ENCODE data around the gene BUD31. TPM values are rescaled to one million over a fixed set of nuclear protein-coding genes. Genes with fewer than 3 reads are reported as not detected.

The BUD31 gene
- total and polyA plus RNA-seq, 2 of the 13 experiments (the other 11 are each of a cell fraction or from before 2014, with no cell fraction given): 35.1 to 79.1 TPM

GRCh38 chr7:99381664-99382075, 27.1 kb upstream of the BUD31 start (continued):
- TF ChIP-seq ZBTB10 (CRISPR knock-in tag; IDR thresholded peaks at IDR 0.05; ENCODE audit: borderline replicate concordance): peak; percentile 38; the same call in 1 of the 2 replicates
- TF ChIP-seq FIP1L1 (IDR thresholded peaks at IDR 0.05; ENCODE audit: borderline replicate concordance, insufficient read depth, low read depth, low read length): no peak
- TF ChIP-seq SMARCC2 (IDR thresholded peaks at IDR 0.05): no peak
- TF ChIP-seq NR2F2 (IDR thresholded peaks at IDR 0.05; ENCODE audit: borderline replicate concordance, low read depth): 0 out of 2 replicates have a peak, but pooled peaks have one; percentile 25
- TF ChIP-seq AKAP8 (CRISPR knock-in tag; IDR thresholded peaks at IDR 0.05): no peak
- peak; percentile 48; the same call in 1 of the 2 replicates for TF ChIP-seq HDAC2 (CRISPR knock-in tag; IDR thresholded peaks at IDR 0.05)
- TF ChIP-seq CC2D1A (CRISPR knock-in tag; IDR thresholded peaks at IDR 0.05): no peak
- peak in 1 of 2 experiments; percentile 33; a peak in 1 of 4 replicates for TF ChIP-seq POLR2A (IDR thresholded peaks at IDR 0.05; ENCODE audit: insufficient read depth in 1 of 2, low read depth in 2 of 2, low read length in 2 of 2)
- TF ChIP-seq ZNF788 (CRISPR knock-in tag; IDR thresholded peaks at IDR 0.05; ENCODE audit: borderline replicate concordance): peak; percentile 42; the same call in 1 of the 2 replicates
- peak; percentile 46; the same call in 1 of the 2 replicates for TF ChIP-seq RXRB (CRISPR knock-in tag; IDR thresholded peaks at IDR 0.05; ENCODE audit: borderline replicate concordance)
- no peak for TF ChIP-seq CEBPB (IDR thresholded peaks at IDR 0.05; ENCODE audit: borderline replicate concordance, low read depth, low read length)
- TF ChIP-seq TEAD3 (CRISPR knock-in tag; optimal IDR thresholded peaks at IDR 0.05; ENCODE audit: borderline replicate concordance): no peak
- TF ChIP-seq HOXA3 (CRISPR knock-in tag; IDR thresholded peaks at IDR 0.05): peak; percentile 65
- TF ChIP-seq BCL6 (CRISPR knock-in tag; IDR thresholded peaks at IDR 0.05): peak; percentile 30; the same call in 1 of the 2 replicates
- peak; percentile 60 for TF ChIP-seq AGO2 (optimal IDR thresholded peaks at IDR 0.05; ENCODE audit: low read depth, low read length)
- no peak for TF ChIP-seq PRDM10 (CRISPR knock-in tag; IDR thresholded peaks at IDR 0.05; ENCODE audit: low read depth)
- TF ChIP-seq SOX6 (IDR thresholded peaks at IDR 0.05): no peak
- 0 out of 2 replicates have a peak, but pooled peaks have one; percentile 12 for TF ChIP-seq SOX6 (CRISPR knock-in tag; IDR thresholded peaks at IDR 0.05)
- peak; percentile 82; the same call in 1 of the 2 replicates for TF ChIP-seq RXRA (CRISPR knock-in tag; IDR thresholded peaks at IDR 0.05)
- peak; percentile 77 for TF ChIP-seq PHF21A (CRISPR knock-in tag; IDR thresholded peaks at IDR 0.05)
- peak; percentile 97 for TF ChIP-seq ZSCAN22 (CRISPR knock-in tag; IDR thresholded peaks at IDR 0.05)
- 0 out of 2 replicates have a peak, but pooled peaks have one; percentile 16 for TF ChIP-seq ZNF543 (CRISPR knock-in tag; IDR thresholded peaks at IDR 0.05)
- no peak for TF ChIP-seq LCORL (IDR thresholded peaks at IDR 0.05)
- peak; percentile 85 for TF ChIP-seq LCORL (CRISPR knock-in tag; IDR thresholded peaks at IDR 0.05)
- TF ChIP-seq ZNF710 (CRISPR knock-in tag; IDR thresholded peaks at IDR 0.05; ENCODE audit: borderline replicate concordance): 0 out of 2 replicates have a peak, but pooled peaks have one; percentile 29

Data from HepG2 (cell line).